ENCODE results near the gene BCAS3.

DNA sequence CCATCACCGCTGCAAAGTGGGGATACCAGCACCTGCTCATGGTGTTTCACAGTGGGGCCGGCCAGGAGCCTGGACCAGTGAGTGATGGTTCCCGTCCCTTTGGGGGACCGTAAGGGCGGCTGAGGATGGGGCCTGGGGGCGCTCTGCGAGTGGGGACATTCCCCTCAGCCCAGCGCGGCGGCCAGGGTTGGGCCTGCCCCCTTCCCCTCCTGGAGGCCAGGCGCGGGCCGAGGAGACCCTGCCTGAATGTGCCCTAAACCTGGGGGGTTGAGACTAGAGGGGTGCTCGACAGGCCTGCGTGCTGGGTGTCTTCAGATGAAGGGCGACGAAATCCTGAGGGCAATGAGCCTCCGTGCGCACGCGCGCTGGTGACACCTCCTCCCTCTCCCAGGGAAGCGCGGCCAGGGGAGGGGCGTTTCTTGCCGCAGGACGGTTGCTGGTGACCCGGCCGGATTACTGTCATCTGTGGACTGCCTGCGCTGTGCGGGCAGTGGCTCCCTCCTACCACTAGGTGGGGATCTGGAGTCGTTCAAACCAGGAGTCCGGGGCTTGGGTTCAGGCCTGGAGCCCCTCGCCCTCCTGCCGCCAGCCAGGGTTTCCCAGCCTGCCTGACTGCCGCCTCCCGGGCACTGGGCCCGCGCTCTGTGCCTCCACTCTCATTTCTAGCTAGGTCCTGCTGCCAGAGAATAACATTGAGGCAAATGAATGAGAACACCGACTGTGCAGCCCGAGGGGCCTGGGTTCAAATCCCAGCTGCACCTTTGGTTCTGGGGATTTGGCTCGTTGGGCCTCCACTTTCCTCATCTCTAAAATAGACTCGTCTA, 739.1 kb downstream of the BCAS3 start:
- TF ChIP-seq, protein P1, sequence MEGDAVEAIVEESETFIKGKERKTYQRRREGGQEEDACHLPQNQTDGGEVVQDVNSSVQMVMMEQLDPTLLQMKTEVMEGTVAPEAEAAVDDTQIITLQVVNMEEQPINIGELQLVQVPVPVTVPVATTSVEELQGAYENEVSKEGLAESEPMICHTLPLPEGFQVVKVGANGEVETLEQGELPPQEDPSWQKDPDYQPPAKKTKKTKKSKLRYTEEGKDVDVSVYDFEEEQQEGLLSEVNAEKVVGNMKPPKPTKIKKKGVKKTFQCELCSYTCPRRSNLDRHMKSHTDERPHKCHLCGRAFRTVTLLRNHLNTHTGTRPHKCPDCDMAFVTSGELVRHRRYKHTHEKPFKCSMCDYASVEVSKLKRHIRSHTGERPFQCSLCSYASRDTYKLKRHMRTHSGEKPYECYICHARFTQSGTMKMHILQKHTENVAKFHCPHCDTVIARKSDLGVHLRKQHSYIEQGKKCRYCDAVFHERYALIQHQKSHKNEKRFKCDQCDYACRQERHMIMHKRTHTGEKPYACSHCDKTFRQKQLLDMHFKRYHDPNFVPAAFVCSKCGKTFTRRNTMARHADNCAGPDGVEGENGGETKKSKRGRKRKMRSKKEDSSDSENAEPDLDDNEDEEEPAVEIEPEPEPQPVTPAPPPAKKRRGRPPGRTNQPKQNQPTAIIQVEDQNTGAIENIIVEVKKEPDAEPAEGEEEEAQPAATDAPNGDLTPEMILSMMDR (IDR thresholded peaks at IDR 0.05), result peak; percentile 78 to 95 (median 88)
- TF ChIP-seq POLR2A (IDR thresholded peaks at IDR 0.05), result no peak

Measured in body of pancreas (tissue), 4 donors.